Measurements from ENCODE around the gene CLPX.
"Not testable (repeated sequence)": the region's sequence is repeated elsewhere in the genome, so short reads cannot be mapped to it uniquely, and the experiment has no call there.

CLPX gene

GRCh38 chr15:65165875-65166274 is 19.3 kb downstream of the CLPX start:
- DNase-seq: no peak

GRCh38 chr15:65164139-65164538 is 21.0 kb downstream of the CLPX start:
- no peak for DNase-seq

- DNase-seq: no peak
Measured at GRCh38 chr15:65163041-65163440, 22.1 kb downstream of the CLPX start.

- DNase-seq: no peak
Measured at GRCh38 chr15:65156692-65157091, 28.4 kb downstream of the CLPX start.

- no peak for DNase-seq
Measured at GRCh38 chr15:65154720-65155119, 30.4 kb downstream of the CLPX start.

- DNase-seq: no peak
Measured at GRCh38 chr15:65147902-65148301, 37.2 kb downstream of the CLPX start.

- DNase-seq: no peak
Measured at GRCh38 chr15:65146438-65146837, 38.7 kb downstream of the CLPX start.

DNA sequence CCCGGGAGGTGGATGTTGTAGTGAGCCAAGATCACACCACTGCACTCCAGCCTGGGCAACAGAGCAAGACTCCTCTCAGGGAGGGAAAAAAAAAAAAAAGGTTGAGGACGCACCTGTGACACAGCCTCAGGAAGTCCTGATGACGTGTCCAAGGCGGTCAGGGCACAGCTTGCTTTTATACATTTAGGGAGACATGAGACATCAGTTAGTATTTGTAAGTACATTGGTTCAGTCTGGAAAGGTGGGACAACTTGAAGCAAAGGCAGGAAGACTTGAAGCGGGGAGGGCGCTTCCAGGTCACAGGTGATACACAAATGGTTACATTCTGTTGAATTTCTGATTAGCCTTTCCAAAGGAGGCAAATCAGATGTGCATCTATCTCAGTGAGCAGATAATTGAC is 46.5 kb downstream of the CLPX start:
- not testable (repeated sequence) for DNase-seq

DNA sequence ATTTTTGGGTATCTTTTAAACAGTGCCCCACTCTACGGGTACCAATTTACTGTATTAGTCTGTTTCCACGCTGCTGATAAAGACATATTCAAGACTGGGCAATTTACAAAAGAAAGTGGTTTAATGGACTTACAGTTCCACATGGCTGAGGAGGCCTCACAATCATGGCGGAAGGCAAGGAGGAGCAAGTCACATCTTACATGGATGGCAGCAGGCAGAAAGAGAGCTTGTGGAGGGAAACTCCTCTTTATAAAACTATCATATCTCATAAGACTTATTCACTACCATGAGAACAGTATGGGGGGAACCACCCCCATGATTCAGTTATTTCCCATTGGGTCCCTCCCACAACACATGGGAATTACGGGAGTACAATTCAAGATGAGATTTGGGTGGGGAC is 47.2 kb downstream of the CLPX start:
- DNase-seq: not testable (repeated sequence)

- not testable (repeated sequence) for DNase-seq
Measured at GRCh38 chr15:65137089-65137488, 48.1 kb downstream of the CLPX start.

- no peak for DNase-seq
Measured at GRCh38 chr15:65134538-65134937, 50.6 kb downstream of the CLPX start.

DNA sequence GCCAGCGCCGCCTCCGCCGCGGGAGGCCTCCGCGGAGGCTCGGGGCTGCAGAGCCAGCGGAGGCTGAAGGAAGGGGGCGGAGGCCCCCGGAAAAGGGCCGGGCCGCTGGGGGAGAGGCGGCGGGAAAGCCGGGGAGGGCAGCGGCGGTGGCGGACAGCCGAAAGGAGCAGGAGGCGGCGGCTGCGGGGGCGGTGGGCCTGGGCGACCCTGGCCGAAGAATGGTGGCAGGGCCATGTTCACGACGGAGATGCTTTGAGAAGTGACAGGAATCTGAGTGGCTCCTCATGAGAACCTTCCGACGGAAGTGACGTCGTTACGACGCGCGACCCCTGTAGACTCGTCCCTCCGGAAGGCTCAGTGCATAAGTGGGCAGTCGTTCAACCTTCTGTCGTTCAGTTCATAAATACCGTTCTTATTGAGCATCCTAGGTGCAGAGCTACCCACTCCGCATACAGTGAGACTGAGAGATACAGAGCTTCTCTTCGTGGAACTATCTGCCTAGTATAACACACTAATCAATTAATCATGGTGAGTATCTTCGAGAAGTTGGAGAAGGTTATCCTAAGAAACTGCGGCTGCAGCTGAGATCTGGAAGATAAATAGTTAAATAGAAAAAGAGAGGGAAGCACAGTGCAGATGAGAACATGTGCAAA is 51.5 kb downstream of the CLPX start, which contains the start of gene PDCD7:
PDCD7 (minus strand) TSS at position 261 of the 653 bp plus-strand sequence; CDS start at position 234, 27 bp downstream.
- peak; percentile 35 to 84 for DNase-seq

GRCh38 chr15:65132878-65133547 is 52.1 kb downstream of the CLPX start:
- no peak for DNase-seq

GRCh38 chr15:65130941-65131340 is 54.2 kb downstream of the CLPX start:
- DNase-seq: no peak

DNA sequence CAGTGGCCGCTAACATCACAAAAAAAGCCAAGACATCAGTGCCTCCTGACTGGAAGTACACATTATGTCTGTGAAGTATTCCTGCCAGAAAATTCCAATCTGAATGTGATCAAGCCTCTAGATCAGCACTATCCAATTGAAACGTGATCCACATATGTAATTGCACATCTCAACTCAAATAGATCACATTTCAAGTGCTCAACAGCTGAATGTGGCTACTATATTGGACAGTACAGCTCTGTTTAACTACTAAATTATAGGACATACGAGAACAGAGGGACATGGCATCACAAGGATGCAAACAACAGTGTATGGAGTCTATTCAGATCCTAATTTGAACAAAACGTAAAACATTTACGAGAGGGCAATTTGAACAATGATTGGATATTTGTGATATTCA is 69.6 kb downstream of the CLPX start:
- DNase-seq: no peak

DNA sequence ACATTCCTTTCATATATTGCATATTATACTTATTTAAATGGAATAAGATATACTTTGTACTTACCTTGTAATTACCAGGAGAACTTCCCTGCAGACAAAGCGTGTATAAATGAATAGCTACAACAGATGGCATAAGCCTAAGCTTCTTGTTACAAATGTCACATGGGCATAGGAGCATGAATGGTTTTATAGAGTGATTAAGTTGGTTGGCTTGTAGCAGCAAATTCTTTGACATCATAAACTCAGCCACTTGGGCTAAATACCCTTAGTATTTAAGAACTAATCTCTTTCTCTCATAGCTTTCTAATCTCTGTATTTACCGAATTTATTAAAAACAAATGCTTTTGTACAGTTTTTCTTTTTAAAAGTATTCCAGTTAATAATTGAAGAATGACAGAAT is 70.1 kb downstream of the CLPX start, which contains the start of gene UBAP1L:
UBAP1L (minus strand) TSS at position 115 of the 400 bp plus-strand sequence. CDS start 8,985 bp downstream, outside the sequence.
- no peak for DNase-seq

GRCh38 chr15:65110676-65111292 is 74.4 kb downstream of the CLPX start:
- DNase-seq: no peak

DNA sequence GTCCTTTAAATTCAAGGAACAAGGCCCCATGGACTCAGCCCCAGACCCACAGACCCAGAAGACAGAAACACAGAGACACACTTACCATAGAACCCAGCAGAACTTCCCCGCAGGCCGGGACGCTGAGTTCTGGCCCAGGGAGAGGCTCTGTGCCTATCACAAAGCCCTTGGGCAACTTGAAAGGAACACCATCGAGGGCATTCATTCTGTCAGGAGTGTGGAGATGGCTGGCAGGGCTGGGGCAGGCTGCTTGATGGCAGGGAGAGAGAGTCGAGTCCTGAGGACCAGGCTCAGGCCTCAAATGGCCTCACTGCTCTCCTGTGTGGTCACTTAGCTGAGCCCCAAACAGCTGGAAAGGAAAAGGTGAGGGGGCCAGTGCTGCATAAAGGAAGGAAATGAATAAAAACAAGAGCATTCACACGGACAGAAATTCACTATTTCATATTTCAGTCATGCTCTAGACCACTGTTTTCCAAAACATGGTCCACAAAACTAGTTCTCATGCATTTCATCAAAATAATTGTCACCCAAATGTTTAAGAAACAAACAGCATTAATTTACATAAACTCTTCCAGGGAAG is 79.0 kb downstream of the CLPX start:
- no peak for DNase-seq

- DNase-seq: no peak
Measured at GRCh38 chr15:65105038-65105437, 80.1 kb downstream of the CLPX start.

DNA sequence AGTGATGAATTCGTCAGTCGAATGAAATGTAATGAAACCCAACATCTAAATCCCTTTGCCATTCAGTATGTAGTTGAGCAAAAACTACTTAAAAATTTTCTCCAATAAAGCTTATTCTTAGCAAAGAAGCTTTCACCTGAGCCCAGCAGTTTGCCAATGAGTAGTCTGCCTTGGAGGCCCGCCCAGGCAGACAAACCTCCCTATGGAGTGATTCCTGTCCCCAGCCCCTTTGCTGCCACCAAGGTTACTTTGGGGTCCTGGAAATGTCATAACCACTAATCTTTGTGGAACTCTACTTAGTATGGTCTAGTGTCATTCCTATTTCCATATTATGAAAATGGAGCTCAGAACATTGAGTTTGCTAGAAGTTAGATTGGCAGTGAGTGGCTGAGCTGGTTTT is 82.2 kb downstream of the CLPX start:
- no peak for DNase-seq

GRCh38 chr15:65101891-65102708 is 83.0 kb downstream of the CLPX start:
- DNase-seq: no peak

- peak in 1 of 2 experiments; percentile 12 for DNase-seq
Measured at GRCh38 chr15:65101411-65101890, 83.7 kb downstream of the CLPX start.

DNA sequence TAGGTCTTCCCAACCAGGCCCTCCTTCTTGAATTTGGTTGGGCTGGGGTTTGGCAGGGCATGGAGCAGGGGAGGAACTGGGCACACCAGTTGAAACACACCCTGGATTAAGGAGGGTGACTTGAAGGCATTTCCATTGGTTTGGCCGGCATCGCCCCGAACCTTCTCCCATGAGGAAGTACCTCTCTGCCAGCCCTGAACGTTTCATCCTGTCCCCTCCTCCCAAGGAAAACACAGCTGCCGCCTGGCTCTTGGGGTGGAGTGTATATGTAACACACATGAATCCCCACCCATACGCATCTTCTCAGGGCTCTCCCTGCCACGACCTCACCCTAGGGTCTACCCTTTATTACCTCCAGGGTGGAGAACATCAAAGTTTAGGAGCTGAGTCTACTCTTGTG is 84.7 kb downstream of the CLPX start:
- DNase-seq: no peak

All from cerebellar nuclear complex (tissue), 1 donor.